GM19240 (cell line): ENCODE results near the gene FBXL22.

ENCODE experiments used
- DNase-seq: peaks from one replicate; pipeline ENCODE4 v3.0.0; 2011; ENCODE audit warnings: low spot score; ENCODE audit not compliant: insufficient read length

Gene FBXL22

GRCh38 chr15:63597038-63597790 lies at the start of gene FBXL22:
Gene FBXL22 (plus strand): TSS chr15:63597387. CDS start chr15:63597393, 6 bp downstream.
- no peak for DNase-seq

GRCh38 chr15:63551400-63551799 lies 45.8 kb upstream of the FBXL22 start:
- no peak for DNase-seq

GRCh38 chr15:63553388-63553791 lies 43.8 kb upstream of the FBXL22 start:
- no peak for DNase-seq

- no peak for DNase-seq
Observed at GRCh38 chr15:63554337-63554927, 42.8 kb upstream of the FBXL22 start.

GRCh38 chr15:63555507-63555906 lies 41.7 kb upstream of the FBXL22 start:
- DNase-seq: no peak

GRCh38 chr15:63556246-63556645 lies 40.9 kb upstream of the FBXL22 start:
- DNase-seq: no peak

- DNase-seq: no peak
Observed at GRCh38 chr15:63556736-63557135, 40.5 kb upstream of the FBXL22 start.

- DNase-seq: no peak
Observed at GRCh38 chr15:63559753-63560152, 37.4 kb upstream of the FBXL22 start.

- DNase-seq: peak; percentile 9
Observed at GRCh38 chr15:63560741-63561448, 36.3 kb upstream of the FBXL22 start.

- DNase-seq: no peak
Observed at GRCh38 chr15:63564093-63564492, 33.1 kb upstream of the FBXL22 start.

- DNase-seq: no peak
Observed at GRCh38 chr15:63565536-63566186, 31.5 kb upstream of the FBXL22 start.

GRCh38 chr15:63572749-63573464 lies 24.3 kb upstream of the FBXL22 start:
- DNase-seq: no peak

- no peak for DNase-seq
Observed at GRCh38 chr15:63573533-63573932, 23.7 kb upstream of the FBXL22 start.

GRCh38 chr15:63575312-63575711 lies 21.9 kb upstream of the FBXL22 start:
- DNase-seq: no peak

GRCh38 chr15:63576441-63576840 lies 20.7 kb upstream of the FBXL22 start:
- no peak for DNase-seq

- no peak for DNase-seq
Observed at GRCh38 chr15:63582179-63582578, 15.0 kb upstream of the FBXL22 start.

- no peak for DNase-seq
Observed at GRCh38 chr15:63582718-63583426, 14.3 kb upstream of the FBXL22 start.

- no peak for DNase-seq
Observed at GRCh38 chr15:63586790-63587189, 10.4 kb upstream of the FBXL22 start.

GRCh38 chr15:63587527-63587926 lies 9.7 kb upstream of the FBXL22 start:
- DNase-seq: no peak

GRCh38 chr15:63588826-63589225 lies 8.4 kb upstream of the FBXL22 start:
- no peak for DNase-seq
